Smooth muscle cell (in vitro differentiated cells): ENCODE data around the gene TPD52L2. TPM values are rescaled to one million over a fixed set of nuclear protein-coding genes. Genes with fewer than 3 reads are reported as not detected.

Experiments
- DNase-seq: peaks from one replicate; lab custom pipeline; 2025; ENCODE audit not compliant: unreplicated experiment; lab: John Stamatoyannopoulos, UW
- H2AFZ ChIP-seq: fragments of 200-600 bp; sonication (generic); 2 replicates; pipeline ENCODE4 v1.6.0; 2016; ENCODE audit warnings: antibody characterized with exemption, low read depth, mild to moderate bottlenecking
- H3F3A ChIP-seq: fragments of 200-600 bp; sonication (generic); 2 replicates; pipeline ENCODE4 v1.6.0; 2017; ENCODE audit warnings: antibody characterized with exemption, low read depth
- H3K27ac ChIP-seq: fragments of 200-600 bp; sonication (generic); 2 replicates; pipeline ENCODE4 v1.5.1; 2016; ENCODE audit warnings: low read depth, mild to moderate bottlenecking
- H3K27me3 ChIP-seq: fragments of 200-600 bp; sonication (generic); 2 replicates; pipeline ENCODE4 v1.6.1; 2016; ENCODE audit warnings: low read depth, mild to moderate bottlenecking
- H3K36me3 ChIP-seq: fragments of 200-600 bp; sonication (generic); 2 replicates; pipeline ENCODE4 v1.5.1; 2016; ENCODE audit warnings: low read depth
- H3K4me1 ChIP-seq: fragments of 200-600 bp; sonication (generic); 2 replicates; pipeline ENCODE4 v1.5.1; 2016; ENCODE audit warnings: low read depth
- H3K4me2 ChIP-seq: fragments of 200-600 bp; sonication (generic); 2 replicates; pipeline ENCODE4 v1.6.0; 2016; ENCODE audit warnings: mild to moderate bottlenecking
- H3K4me3 ChIP-seq: fragments of 200-600 bp; sonication (generic); 2 replicates; pipeline ENCODE4 v1.5.1; 2016; ENCODE audit warnings: mild to moderate bottlenecking
- H3K79me2 ChIP-seq: fragments of 200-600 bp; sonication (generic); 2 replicates; pipeline ENCODE4 v1.6.0; 2016; ENCODE audit warnings: low read depth, mild to moderate bottlenecking
- H3K9ac ChIP-seq: fragments of 200-600 bp; sonication (generic); 2 replicates; pipeline ENCODE4 v1.6.0; 2016; ENCODE audit warnings: low read depth
- H3K9me3 ChIP-seq: fragments of 200-600 bp; sonication (generic); replicated peaks from 2 replicates; pipeline ENCODE4 v1.5.1; 2016; ENCODE audit warnings: low read depth
- H4K20me1 ChIP-seq: fragments of 200-600 bp; sonication (generic); 2 replicates; pipeline ENCODE4 v1.6.0; 2016; ENCODE audit warnings: low read depth
- WGBS: methylation state at CpG from one replicate; pipeline ENCODE4 v1.1.7; 2016; ENCODE audit warnings: low lambda C conversion rate; 5-methylcytosine and 5-hydroxymethylcytosine counted together
- polyA plus RNA-seq: library from polyadenylated mRNA; unstranded; fragments of >200 nt; fragmentation: Nextera tagmentation; extraction: Ambion mirVana; gene quantifications from 2 replicates; pipeline ENCODE4 v1.2.1, GENCODE V29; 2016
- total RNA-seq: library from RNA; depleted of rRNA; stranded (reverse); fragments of >200 nt; gene quantifications from 2 replicates; pipeline ENCODE4 v1.2.3, GENCODE V29; 2014
- TF ChIP-seq, protein P1 (sequence below): fragments of 200-600 bp; sonication (generic); IDR thresholded peaks from 2 replicates; pipeline ENCODE4 v1.5.1; 2017; ENCODE audit warnings: borderline replicate concordance, mild to moderate bottlenecking, antibody characterized with exemption; ENCODE audit not compliant: insufficient read depth, poor library complexity, severe bottlenecking

TPD52L2 gene
- total and polyA plus RNA-seq, 2 experiments from 2014 or later, result 74.4 to 93.8 TPM

DNA sequence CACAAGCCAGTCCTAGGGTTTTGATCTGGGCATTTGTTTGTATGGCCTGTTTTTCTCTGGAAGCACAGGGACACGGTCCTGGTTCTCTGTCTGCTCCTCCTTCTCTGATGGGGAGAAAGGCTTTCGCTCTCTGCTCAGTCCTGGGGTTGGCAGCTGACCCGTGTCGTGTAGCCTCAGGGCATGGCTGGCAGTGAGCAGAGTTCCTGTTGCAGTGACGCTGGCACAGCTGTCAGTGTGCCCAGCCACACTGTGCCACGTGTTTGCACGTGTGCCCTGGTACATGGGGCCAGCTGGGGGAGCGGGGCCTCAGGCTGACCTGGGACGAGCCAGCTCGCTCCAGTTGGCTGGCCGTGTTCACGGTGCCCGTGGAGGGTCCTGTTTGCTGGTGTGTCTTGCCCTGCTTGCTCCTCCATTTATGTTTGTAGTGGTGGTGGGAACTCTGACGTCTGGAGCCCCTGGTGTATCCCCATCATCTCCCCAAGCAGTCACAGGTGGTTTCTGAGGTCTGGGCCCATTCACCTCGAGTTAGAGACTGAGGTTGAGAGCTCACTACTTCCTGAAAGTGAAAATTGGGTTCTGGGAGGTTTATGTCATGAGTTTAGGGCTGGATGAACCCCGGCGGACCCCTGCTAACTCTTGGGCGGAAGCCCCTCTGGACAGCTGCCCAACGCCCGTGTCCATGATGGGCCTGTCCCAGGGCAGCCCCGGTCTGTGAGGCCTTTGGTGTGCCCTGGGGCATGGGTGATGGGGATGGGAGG, 19.6 kb downstream of the TPD52L2 start:
- H3K27ac ChIP-seq, result no peak overlapping the region
- no peak overlapping the region for H3K4me2 ChIP-seq
- no peaks in the 10 kb centered on the region for H3K36me3 ChIP-seq
- H4K20me1 ChIP-seq, result peaks cover 91% of the 10 kb centered on the region
- no peak overlapping the region for H3K9ac ChIP-seq
- no peak overlapping the region for H3K4me3 ChIP-seq
- WGBS, result 97% methylated on average over 21 of the region's 21 CpGs
- H3K9me3 ChIP-seq, result no peaks in the 10 kb centered on the region
- peaks cover 10% of the 10 kb centered on the region for H3K79me2 ChIP-seq
- TF ChIP-seq, protein P1, sequence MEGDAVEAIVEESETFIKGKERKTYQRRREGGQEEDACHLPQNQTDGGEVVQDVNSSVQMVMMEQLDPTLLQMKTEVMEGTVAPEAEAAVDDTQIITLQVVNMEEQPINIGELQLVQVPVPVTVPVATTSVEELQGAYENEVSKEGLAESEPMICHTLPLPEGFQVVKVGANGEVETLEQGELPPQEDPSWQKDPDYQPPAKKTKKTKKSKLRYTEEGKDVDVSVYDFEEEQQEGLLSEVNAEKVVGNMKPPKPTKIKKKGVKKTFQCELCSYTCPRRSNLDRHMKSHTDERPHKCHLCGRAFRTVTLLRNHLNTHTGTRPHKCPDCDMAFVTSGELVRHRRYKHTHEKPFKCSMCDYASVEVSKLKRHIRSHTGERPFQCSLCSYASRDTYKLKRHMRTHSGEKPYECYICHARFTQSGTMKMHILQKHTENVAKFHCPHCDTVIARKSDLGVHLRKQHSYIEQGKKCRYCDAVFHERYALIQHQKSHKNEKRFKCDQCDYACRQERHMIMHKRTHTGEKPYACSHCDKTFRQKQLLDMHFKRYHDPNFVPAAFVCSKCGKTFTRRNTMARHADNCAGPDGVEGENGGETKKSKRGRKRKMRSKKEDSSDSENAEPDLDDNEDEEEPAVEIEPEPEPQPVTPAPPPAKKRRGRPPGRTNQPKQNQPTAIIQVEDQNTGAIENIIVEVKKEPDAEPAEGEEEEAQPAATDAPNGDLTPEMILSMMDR, result no peak
- H2AFZ ChIP-seq, result no peak overlapping the region
- no peaks in the 10 kb centered on the region for H3K27me3 ChIP-seq
- no peak for DNase-seq
- H3K4me1 ChIP-seq, result no peaks in the 10 kb centered on the region
- H3F3A ChIP-seq, result no peaks in the 10 kb centered on the region

DNA sequence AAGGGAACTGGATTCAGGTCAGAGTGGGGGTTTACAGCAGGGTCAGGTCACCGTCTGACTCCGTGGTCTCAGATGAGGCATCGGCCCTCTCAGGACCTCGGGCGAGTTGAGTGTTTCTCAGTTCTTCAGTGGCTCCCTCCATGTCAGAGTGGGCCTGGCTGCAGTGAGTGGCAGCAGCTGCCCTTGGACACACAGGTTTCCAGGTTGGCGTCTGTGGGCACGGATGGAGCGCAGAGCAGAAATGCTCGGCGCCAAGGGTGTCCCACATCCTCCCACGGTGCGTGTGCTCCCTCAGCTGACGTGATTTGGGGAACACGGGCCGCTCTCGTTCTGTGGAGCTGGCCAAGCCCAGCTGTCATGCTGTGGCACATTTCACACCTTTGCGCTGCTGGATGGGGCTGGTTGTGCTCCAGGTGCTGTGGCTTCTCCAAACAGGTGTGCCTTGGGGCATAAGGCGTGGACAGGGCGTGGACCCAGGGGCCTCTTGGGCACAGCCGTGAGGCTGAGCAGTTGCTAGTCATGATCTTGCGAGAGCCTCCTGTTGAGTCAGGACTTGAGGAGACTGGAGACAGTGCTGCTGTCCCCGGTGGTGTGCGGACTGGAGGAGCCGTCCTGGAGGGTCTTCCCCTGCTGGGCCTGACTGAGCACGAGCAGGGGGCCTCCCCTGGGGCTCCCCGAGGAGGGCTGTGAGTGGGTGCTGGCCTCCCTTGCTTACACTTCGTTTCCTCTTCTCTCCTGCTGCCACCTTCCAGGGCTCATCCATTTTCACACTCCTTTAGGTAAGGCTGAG, 20.4 kb downstream of the TPD52L2 start:
- Histone ChIP-seq H4K20me1 (peaks cover 96% of the 10 kb centered on the region), H3K4me1 (no peaks in the 10 kb centered on the region), H2AFZ (no peak overlapping the region), H3F3A (peaks cover 7% of the 10 kb centered on the region), H3K36me3 (no peaks in the 10 kb centered on the region), H3K4me3 (no peak overlapping the region), H3K9me3 (no peaks in the 10 kb centered on the region), H3K79me2 (peaks cover 9% of the 10 kb centered on the region), H3K4me2 (no peak overlapping the region), H3K27me3 (no peaks in the 10 kb centered on the region), H3K27ac (no peak overlapping the region), H3K9ac (no peak overlapping the region)
- DNase-seq, result no peak
- WGBS, result 92% methylated on average over 27 of the region's 27 CpGs
- TF ChIP-seq, protein P1, result no peak

DNA sequence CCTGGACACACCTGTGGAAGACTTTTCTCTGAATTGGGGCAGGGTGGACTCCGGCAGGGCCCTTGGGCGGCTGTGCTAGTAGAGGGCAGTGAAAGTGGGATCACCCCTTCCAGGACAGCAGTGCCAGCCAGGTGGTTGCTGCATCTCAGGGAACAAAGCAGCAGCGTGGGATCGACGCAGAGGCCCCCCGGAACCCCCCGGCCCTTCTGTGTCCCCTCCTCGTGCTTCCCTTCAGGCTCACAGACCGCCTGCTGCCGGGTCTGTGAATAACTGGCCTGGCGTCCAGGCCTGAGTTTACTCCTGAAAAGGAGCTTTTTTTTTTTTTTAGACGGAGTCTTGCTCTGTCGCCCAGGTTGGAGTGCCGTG, 21.0 kb downstream of the TPD52L2 start:
- Histone ChIP-seq H3K9me3 (no peaks in the 10 kb centered on the region), H3K27me3 (no peaks in the 10 kb centered on the region), H3K9ac (no peak overlapping the region), H3K4me1 (no peaks in the 10 kb centered on the region), H3K4me3 (no peak overlapping the region), H2AFZ (no peak overlapping the region), H3F3A (peaks cover 10% of the 10 kb centered on the region), H3K36me3 (no peaks in the 10 kb centered on the region), H3K27ac (no peak overlapping the region), H3K4me2 (no peak overlapping the region), H4K20me1 (peaks cover 96% of the 10 kb centered on the region), H3K79me2 (peaks cover 3% of the 10 kb centered on the region)
- no peak for DNase-seq
- TF ChIP-seq, protein P1, result no peak
- 95% methylated on average over 12 of the region's 14 CpGs for WGBS
